ENCODE results near the gene SSU72.
A peak's percentile ranks its signal among the peaks of the same experiment; 100 is the strongest.

The SSU72 gene

DNA sequence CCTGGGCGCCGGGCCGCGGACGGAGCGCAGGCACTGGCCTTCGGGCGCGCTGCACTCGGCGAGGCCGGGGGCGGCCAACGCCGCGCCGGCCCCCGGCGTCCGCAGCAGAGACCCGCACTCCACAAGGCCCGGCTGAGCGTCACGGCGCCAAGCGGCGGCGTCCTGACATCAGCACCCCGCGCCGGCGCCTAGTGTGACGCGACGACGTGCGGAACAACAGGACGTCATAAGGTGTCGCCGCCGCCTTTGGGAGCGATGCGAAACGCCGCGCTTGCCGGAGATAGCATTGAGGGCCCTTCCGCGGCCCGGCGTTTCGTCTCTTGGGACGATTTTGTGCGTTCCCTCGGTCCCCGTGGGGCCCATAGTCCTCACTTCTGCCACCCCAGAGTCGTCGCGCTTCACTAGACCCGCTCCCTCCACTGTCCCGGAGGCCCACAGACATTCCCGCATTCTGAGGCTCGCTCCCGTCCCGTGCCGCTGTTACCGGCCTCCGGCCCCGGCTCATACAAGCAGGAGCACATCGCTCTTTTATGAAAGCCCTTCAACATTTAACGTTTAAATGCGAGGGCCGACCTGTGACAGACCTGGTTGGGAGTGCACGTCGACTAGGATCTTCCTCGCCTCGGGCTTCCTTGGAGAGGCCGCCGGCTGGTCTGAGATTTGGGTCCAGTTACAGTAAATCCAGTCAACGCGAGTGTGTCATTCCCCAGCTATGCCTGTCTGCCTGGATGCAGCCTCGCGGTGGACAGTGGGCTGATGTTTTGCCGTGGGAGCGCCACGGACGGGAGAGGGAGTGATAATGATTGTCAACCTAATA is at the start of gene SSU72:
Gene SSU72 (minus strand): TSS at position 143 of the 817 bp plus-strand sequence. CDS start 306 bp downstream, outside the sequence.
- DNase-seq (ENCODE audit: low spot score), result peak; percentile 96

- no peak for DNase-seq (ENCODE audit: low spot score)
Observed at GRCh38 chr1:1623631-1624442, 49.2 kb upstream of the SSU72 start.

DNA sequence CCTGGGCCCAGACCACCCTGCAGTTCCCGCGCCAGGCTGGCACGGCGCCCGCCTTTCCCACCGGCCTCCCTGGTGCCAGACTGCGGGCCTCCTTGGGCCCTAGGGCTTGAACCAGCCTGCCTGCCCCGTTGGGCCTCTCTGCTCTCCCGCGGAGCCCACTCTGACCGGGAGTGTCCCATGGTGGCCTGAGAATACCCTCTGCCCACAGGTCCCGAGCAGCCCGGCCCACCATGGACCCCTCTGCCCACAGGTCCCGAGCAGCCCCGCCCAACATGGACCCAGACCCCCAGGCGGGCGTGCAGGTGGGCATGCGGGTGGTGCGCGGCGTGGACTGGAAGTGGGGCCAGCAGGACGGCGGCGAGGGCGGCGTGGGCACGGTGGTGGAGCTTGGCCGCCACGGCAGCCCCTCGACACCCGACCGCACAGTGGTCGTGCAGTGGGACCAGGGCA is 48.5 kb upstream of the SSU72 start:
- DNase-seq (ENCODE audit: low spot score), result no peak

- DNase-seq (ENCODE audit: low spot score), result no peak
Observed at GRCh38 chr1:1622788-1623094, 48.1 kb upstream of the SSU72 start.

DNA sequence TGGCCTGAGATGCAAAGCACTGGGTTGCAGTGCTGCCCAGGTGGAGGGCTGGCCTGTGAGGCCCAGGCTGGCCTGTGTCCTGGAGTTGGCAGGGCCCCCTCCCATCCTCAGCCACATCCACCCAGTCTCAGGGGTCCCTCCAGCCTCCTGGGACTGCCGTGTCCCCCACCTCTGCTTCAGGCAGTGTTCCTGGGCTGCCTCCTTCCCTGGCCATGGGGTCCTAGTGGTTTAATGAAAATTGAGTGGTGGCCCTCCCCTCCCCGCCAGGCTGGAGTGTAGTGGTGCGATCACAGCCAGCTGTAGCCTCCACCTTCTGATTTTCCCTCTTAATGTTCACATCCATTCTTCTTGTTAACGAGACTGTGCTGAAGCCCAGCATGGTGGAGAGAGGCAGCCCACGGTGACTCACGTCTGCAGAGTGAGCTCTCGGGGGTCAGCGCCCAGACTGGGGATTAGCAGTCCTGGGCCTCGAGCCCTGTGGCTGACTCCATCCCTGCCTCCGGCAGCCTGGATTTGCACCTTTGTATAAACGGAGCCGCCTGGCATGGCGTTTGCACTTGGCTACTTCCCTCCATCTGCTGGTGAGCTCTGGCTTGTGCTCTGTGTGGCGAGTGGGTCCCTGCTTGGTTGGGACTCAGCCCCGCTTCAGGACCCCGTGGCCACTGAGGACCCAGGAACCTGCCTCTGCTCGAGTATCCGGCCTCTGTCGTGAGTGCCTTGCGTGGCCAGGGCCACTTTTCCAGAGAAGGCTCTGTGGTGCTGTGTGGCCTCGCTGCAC is 47.5 kb upstream of the SSU72 start:
- DNase-seq (ENCODE audit: low spot score), result no peak

DNA sequence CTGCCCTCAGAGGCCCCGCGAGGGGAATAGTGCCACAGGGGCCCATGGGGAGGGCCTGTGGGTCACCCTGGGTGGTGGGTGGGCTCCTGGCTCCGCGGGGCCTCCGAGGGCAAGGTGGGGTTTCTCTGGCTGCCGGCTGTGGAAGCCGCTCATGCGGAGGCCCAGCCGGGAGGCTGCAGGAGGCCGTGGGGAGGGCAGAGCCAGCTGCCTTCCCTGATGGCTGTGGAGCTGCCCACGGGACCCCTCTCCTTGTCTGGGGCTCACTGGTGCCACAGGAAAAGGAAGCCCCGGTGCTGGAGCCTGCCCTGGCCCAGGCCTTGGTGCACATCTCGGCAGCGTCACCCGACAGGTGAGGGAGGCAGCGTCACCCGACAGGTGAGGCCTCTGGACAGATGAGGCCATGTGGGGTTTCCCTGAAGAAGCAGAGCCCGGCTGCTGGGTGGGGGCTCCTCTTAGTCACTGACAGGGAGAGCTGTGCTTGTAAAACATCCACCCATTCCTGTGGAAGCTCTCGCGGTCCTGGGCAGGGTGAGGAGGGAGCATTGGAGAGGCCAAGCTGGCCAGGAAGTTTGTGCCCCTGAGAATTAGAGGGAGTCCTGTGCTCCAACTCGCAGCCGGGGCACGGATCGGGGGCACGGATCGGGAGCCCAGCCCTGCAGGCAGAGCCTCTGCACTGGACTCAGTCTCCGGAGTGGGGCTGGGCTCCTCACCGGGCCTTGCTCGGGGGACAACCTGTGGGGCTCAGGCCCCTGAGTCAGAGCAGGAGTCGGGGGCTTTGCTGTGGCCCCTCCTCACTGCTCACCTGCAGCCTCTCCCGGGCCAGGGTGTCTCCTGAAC is 46.7 kb upstream of the SSU72 start:
- no peak for DNase-seq (ENCODE audit: low spot score)

DNA sequence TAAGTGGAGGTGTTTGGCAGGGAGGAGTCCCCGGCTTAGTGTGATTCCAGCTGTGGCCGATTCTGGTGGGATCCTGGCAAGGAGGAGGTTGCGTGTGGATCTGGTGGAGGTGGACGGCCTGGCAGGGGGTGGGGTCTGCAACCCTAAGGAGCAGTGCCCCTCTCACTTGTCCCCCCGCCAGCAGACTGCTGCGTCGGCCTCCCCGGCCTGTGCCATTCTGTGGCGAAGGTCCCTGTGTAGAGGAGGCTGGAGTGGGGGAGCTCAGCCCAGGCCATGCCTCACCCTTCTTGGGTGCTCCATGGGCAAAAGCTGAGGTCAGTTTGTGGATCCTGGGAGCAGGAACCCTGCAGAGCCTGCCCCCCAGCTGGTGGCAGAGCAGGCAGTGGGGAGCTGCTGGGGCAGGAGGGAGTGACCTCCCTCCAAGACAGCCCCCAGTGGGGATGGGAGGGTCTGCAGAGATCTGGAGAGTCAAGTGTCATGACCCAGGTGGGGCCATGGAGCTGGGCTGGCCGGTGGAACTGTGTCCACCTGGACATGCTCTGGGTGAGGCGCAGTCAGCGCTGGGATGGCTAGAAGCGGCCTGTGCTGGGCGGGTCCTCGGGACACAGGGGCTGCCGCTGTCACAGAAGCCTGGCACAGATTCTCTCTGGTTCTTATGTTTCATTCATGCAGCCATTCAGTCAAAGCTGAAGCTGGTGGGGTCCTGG is 45.9 kb upstream of the SSU72 start:
- DNase-seq (ENCODE audit: low spot score), result no peak

- peak; percentile 49 for DNase-seq (ENCODE audit: low spot score)
Observed at GRCh38 chr1:1619917-1620361, 45.3 kb upstream of the SSU72 start.

GRCh38 chr1:1618396-1619068 is 43.9 kb upstream of the SSU72 start:
- no peak for DNase-seq (ENCODE audit: low spot score)

DNA sequence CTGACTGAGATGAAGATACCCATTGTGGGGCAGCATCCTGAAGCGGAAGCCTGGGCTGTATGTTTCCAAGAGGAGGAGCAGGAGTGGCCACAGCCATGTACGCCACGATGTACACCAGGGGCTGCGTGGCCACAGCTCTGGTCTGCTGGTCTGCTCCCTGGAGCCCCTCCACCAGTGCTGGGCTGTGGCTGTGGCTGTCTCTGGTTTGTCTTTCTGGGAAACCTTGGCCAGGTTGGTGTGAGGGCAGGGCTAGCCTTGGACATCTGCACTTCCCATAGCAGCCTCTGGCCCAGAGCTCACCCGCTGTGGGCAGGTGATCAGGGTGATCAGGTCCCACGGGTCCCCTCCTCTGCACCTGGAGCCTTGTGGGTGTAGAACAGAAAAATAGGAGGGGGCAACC is 43.3 kb upstream of the SSU72 start:
- no peak for DNase-seq (ENCODE audit: low spot score)

DNA sequence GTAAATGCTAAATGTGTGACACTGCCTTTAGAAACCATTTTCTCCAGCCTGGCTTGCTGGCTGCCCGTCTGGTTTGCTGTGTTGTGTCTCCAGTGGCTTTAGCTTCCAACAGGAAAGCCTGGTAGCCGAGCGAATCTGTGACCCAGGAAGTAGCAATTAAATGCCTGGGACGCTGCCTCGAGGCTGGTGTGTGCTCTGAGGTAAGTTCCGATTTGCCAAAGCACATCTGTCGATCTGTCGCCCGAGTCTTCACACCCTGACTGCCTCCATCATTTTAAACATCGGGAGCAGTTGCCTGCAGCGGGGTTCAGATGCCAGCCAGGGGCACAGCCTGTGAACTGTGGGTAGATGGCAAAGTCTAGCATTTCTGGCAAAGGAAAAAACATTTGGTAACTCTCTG is 42.9 kb upstream of the SSU72 start:
- no peak for DNase-seq (ENCODE audit: low spot score)

GRCh38 chr1:1616838-1617237 is 42.2 kb upstream of the SSU72 start:
- no peak for DNase-seq (ENCODE audit: low spot score)

GRCh38 chr1:1616045-1616790 is 41.6 kb upstream of the SSU72 start:
- no peak for DNase-seq (ENCODE audit: low spot score)

- DNase-seq (ENCODE audit: low spot score), result peak; percentile 100
Observed at GRCh38 chr1:1615256-1616044, 40.8 kb upstream of the SSU72 start, which contains the start of gene MIB2. Gene MIB2 (plus strand): TSS chr1:1615500. CDS start chr1:1623453, 7,953 bp downstream.

GRCh38 chr1:1614954-1615255 is 40.2 kb upstream of the SSU72 start:
- DNase-seq (ENCODE audit: low spot score), result no peak

GRCh38 chr1:1614204-1614953 is 39.7 kb upstream of the SSU72 start:
- DNase-seq (ENCODE audit: low spot score), result no peak

GRCh38 chr1:1613509-1614082 is 38.9 kb upstream of the SSU72 start:
- no peak for DNase-seq (ENCODE audit: low spot score)

DNA sequence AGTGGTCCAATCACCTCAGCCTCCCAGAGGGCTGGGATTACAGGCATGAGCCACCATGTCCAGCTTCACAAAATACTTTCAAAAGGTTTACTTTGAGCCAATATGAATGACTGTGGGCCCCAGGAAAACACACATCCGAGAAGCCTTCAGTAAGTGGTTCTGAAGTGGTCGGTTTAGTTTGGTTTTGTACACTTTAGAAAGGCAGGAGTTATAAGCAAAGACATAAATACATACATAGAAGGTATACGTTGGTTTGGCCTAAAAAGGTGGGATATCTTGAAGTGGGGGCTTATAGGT is 37.4 kb upstream of the SSU72 start:
- DNase-seq (ENCODE audit: low spot score), result no peak
